Measurements from ENCODE around the gene OR10C1.

DNA sequence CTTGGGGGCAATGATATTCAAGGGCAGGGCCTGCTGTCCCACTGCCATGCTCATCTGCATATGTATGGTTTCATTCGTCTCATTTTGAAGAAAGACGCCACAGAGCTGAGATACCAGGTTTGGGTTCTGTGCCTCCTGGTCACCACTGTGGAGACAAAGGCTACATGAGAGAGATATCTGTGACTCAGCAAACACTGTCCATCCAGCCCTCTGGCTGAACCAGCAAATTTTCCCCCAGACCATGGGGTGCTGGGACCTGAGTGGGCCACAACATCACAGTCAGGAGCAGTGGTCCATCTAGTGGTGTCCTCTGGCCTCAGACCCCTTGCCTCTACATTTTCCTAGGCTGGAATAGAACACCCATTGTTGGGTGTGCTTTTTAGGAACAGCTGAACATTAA lies 48.6 kb downstream of the OR10C1 start, which contains the start of gene MAS1L:
- no peak for TF ChIP-seq GATA2 (IDR thresholded peaks at IDR 0.05; ENCODE audit: low read depth, low read length)
- no peak for TF ChIP-seq GATA3 (IDR thresholded peaks at IDR 0.05; ENCODE audit: low read depth, low read length)

Data from SH-SY5Y (cell line).